MM.1S (cell line): Measurements from ENCODE around the gene PRR36.

Experiments used
- EZH2 ChIP-seq: fragments of 300-600 bp; sonication (generic); optimal IDR thresholded peaks from 2 replicates; pipeline ENCODE3; 2017; ENCODE audit warnings: low read depth, mild to moderate bottlenecking, antibody characterized with exemption, low read length, mixed read lengths
- EZH2phosphoT487 ChIP-seq: fragments of 300-600 bp; sonication (generic); IDR thresholded peaks from 2 replicates; pipeline ENCODE4 v1.6.1; 2018; ENCODE audit warnings: antibody characterized with exemption, low read length
- TF ChIP-seq, protein P1 (sequence below): fragments of 300-600 bp; sonication (generic); IDR thresholded peaks from 2 replicates; pipeline ENCODE4 v1.5.1; 2016; ENCODE audit warnings: antibody characterized with exemption, low read length, mixed read lengths

DNA sequence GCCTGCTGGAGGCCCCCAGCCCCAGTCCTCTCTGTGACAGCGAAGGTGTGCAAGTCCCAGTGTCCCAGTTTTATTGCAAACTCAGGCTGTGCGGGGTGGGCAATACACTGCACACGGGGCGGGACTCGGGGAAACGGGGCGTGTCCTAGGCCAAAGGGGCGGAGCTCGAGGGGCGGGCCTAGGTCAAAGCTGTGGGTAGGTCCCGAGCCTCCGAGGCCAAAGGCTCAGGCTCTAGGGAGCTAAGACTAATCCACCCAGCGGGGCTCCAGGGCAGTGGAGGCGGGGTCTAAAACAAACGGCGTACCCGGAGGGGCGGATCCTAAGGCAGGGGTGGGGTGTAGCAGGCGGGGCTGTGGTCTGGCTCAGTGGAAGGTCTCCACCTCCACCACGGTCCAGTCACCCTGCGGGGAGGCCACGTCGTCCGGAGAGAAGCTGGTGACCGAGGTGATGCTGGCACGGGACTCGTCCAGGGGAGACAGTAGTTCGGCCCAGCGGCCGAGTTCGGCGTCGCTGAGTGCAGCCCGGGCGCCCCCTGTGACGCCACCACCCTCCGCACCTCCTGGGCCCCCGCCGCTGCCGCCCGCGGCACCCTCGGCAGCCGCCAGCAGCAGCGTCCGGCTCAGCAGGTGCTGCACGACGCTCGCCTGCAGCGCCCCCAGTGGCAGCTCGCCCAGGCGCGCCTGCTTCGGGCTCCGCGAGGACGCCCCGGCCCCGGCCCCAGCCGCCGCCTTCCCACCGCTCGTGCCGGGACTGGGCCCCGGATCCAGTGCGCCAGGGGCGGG lies 5.3 kb downstream of the PRR36 start:
- TF ChIP-seq EZH2, result no peak
- TF ChIP-seq, protein P1, sequence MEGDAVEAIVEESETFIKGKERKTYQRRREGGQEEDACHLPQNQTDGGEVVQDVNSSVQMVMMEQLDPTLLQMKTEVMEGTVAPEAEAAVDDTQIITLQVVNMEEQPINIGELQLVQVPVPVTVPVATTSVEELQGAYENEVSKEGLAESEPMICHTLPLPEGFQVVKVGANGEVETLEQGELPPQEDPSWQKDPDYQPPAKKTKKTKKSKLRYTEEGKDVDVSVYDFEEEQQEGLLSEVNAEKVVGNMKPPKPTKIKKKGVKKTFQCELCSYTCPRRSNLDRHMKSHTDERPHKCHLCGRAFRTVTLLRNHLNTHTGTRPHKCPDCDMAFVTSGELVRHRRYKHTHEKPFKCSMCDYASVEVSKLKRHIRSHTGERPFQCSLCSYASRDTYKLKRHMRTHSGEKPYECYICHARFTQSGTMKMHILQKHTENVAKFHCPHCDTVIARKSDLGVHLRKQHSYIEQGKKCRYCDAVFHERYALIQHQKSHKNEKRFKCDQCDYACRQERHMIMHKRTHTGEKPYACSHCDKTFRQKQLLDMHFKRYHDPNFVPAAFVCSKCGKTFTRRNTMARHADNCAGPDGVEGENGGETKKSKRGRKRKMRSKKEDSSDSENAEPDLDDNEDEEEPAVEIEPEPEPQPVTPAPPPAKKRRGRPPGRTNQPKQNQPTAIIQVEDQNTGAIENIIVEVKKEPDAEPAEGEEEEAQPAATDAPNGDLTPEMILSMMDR, result peak; percentile 74
- no peak for TF ChIP-seq EZH2phosphoT487
